CMK (cell line): ENCODE measurements around the gene MAPK4.
"Not testable (repeated sequence)": the region's sequence is repeated elsewhere in the genome, so short reads cannot be mapped to it uniquely, and the experiment has no call there.

ENCODE experiments used
- DNase-seq: peaks from one replicate; pipeline ENCODE4 v3.0.0-alpha.2; 2010; ENCODE audit warnings: low read depth

The MAPK4 gene

GRCh38 chr18:50559752-50560680 lies at the start of gene MAPK4:
Gene MAPK4, plus strand, starts transcription at chr18:50560087. Its CDS starts 103,872 bp downstream, at chr18:50663959.
- no peak for DNase-seq

GRCh38 chr18:50517277-50517676 lies 42.6 kb upstream of the MAPK4 start:
- DNase-seq = not testable (repeated sequence)

GRCh38 chr18:50518787-50519546 lies 40.9 kb upstream of the MAPK4 start:
- DNase-seq = no peak

GRCh38 chr18:50523165-50523564 lies 36.7 kb upstream of the MAPK4 start:
- no peak for DNase-seq

GRCh38 chr18:50527636-50528307 lies 32.1 kb upstream of the MAPK4 start:
- DNase-seq = no peak

- DNase-seq = no peak
These were observed 31.1 kb upstream of the MAPK4 start for GRCh38 chr18:50528806-50529205.

GRCh38 chr18:50533822-50534221 lies 26.1 kb upstream of the MAPK4 start:
- DNase-seq = not testable (repeated sequence)

GRCh38 chr18:50544476-50544875 lies 15.4 kb upstream of the MAPK4 start:
- DNase-seq = not testable (repeated sequence)

- no peak for DNase-seq
These were observed 14.0 kb upstream of the MAPK4 start for GRCh38 chr18:50545936-50546335.

- no peak for DNase-seq
These were observed 11.7 kb upstream of the MAPK4 start for GRCh38 chr18:50548160-50548559.

- DNase-seq = not testable (repeated sequence)
These were observed 8.2 kb upstream of the MAPK4 start for GRCh38 chr18:50551651-50552050.

- no peak for DNase-seq
These were observed 1.7 kb upstream of the MAPK4 start for GRCh38 chr18:50558157-50558556.

GRCh38 chr18:50558948-50559751 lies 737 bp upstream of the MAPK4 start:
- DNase-seq = no peak

GRCh38 chr18:50560681-50561629 lies 1.1 kb downstream of the MAPK4 start:
- no peak for DNase-seq

GRCh38 chr18:50562258-50562657 lies 2.4 kb downstream of the MAPK4 start:
- DNase-seq = not testable (repeated sequence)

GRCh38 chr18:50562686-50563085 lies 2.8 kb downstream of the MAPK4 start:
- DNase-seq = no peak

GRCh38 chr18:50563376-50563775 lies 3.5 kb downstream of the MAPK4 start:
- no peak for DNase-seq

GRCh38 chr18:50569930-50570329 lies 10.0 kb downstream of the MAPK4 start:
- DNase-seq = no peak

- no peak for DNase-seq
These were observed 11.7 kb downstream of the MAPK4 start for GRCh38 chr18:50571606-50572005.

- not testable (repeated sequence) for DNase-seq
These were observed 13.3 kb downstream of the MAPK4 start for GRCh38 chr18:50573196-50573595.
